Activated naive CD4-positive, alpha-beta T cell (primary cell): Measurements from ENCODE around the gene LRP3.
A peak's percentile ranks its signal among the peaks of the same experiment; 100 is the strongest.
"Not testable (repeated sequence)": the region's sequence is repeated elsewhere in the genome, so short reads cannot be mapped to it uniquely, and the experiment has no call there.

Source experiments
- DNase-seq, 4 experiments: peaks; one replicate each; lab custom pipeline; 2025; lab: John Stamatoyannopoulos, UW

LRP3 gene

GRCh38 chr19:33193865-33194362 lies at the start of gene LRP3:
Gene LRP3, plus strand, starts transcription at chr19:33194330. Its CDS starts 456 bp downstream, at chr19:33194786.
- DNase-seq = no peak

- DNase-seq = no peak
Observed at GRCh38 chr19:33146209-33146608, 47.9 kb upstream of the LRP3 start.

GRCh38 chr19:33147538-33147937 lies 46.6 kb upstream of the LRP3 start:
- no peak for DNase-seq

- DNase-seq = no peak
Observed at GRCh38 chr19:33150852-33151518, 43.1 kb upstream of the LRP3 start.

GRCh38 chr19:33152176-33152575 lies 42.0 kb upstream of the LRP3 start:
- no peak for DNase-seq

- DNase-seq = not testable (repeated sequence)
Observed at GRCh38 chr19:33152625-33153024, 41.5 kb upstream of the LRP3 start.

GRCh38 chr19:33154313-33154712 lies 39.8 kb upstream of the LRP3 start:
- DNase-seq = not testable (repeated sequence)

GRCh38 chr19:33156334-33156733 lies 37.8 kb upstream of the LRP3 start:
- DNase-seq = no peak

GRCh38 chr19:33157906-33158305 lies 36.2 kb upstream of the LRP3 start:
- DNase-seq = no peak

- DNase-seq = no peak
Observed at GRCh38 chr19:33158365-33158764, 35.8 kb upstream of the LRP3 start.

- DNase-seq = no peak
Observed at GRCh38 chr19:33159149-33159548, 35.0 kb upstream of the LRP3 start.

- no peak for DNase-seq
Observed at GRCh38 chr19:33159893-33160292, 34.2 kb upstream of the LRP3 start.

- no peak for DNase-seq
Observed at GRCh38 chr19:33161201-33161600, 32.9 kb upstream of the LRP3 start.

- no peak for DNase-seq
Observed at GRCh38 chr19:33163481-33163880, 30.6 kb upstream of the LRP3 start.

- not testable (repeated sequence) for DNase-seq
Observed at GRCh38 chr19:33166037-33166436, 28.1 kb upstream of the LRP3 start.

GRCh38 chr19:33167438-33167837 lies 26.7 kb upstream of the LRP3 start:
- DNase-seq = no peak

GRCh38 chr19:33168528-33168927 lies 25.6 kb upstream of the LRP3 start:
- no peak for DNase-seq

GRCh38 chr19:33171222-33171795 lies 22.8 kb upstream of the LRP3 start:
- no peak for DNase-seq

GRCh38 chr19:33171916-33172359 lies 22.2 kb upstream of the LRP3 start:
- DNase-seq = no peak

- no peak for DNase-seq
Observed at GRCh38 chr19:33174186-33174585, 19.9 kb upstream of the LRP3 start.

GRCh38 chr19:33175156-33175782 lies 18.9 kb upstream of the LRP3 start:
- no peak for DNase-seq

GRCh38 chr19:33175886-33176669 lies 18.1 kb upstream of the LRP3 start:
- peak in 2 of 4 experiments; percentile 39 to 41 for DNase-seq
